PC-3 (cell line): Measurements from ENCODE around the gene LRSAM1. TPM values are rescaled to one million over a fixed set of nuclear protein-coding genes. Genes with fewer than 3 reads are reported as not detected.
A peak's percentile ranks its signal among the peaks of the same experiment; 100 is the strongest.

Experiments used
- ATAC-seq: fragments of 200-7000 bp; cut with Tn5 transposase; 2 replicates; pipeline ENCODE4 v1.9.1; 2020; ENCODE audit warnings: mild to moderate bottlenecking, moderate library complexity
- BruUV-seq: library from RNA; stranded (reverse); fragments of 400-500 nt; replicated peaks from 2 replicates; lab custom pipeline; 2021; lab: Mats Ljungman, UMichigan
- CTCF ChIA-PET: fragments of 300-600 bp; sonication (Branson Sonifier 250); formaldehyde crosslinking; loops from one replicate; lab custom pipeline; 2022; ENCODE audit warnings: antibody characterized with exemption; lab: Charles Lee
- POLR2A ChIA-PET: fragments of 300-600 bp; sonication (Branson Sonifier 250); formaldehyde crosslinking; loops from one replicate; lab custom pipeline; 2022; ENCODE audit warnings: antibody characterized with exemption; ENCODE audit not compliant: unreplicated experiment; lab: Charles Lee
- DNase-seq: peaks from one replicate; pipeline ENCODE4 v3.0.0-alpha.2; 2015
- H2AFZ ChIP-seq: fragments of 300-600 bp; sonication (generic); 2 replicates; pipeline ENCODE4 v1.6.0; 2016; ENCODE audit warnings: antibody characterized with exemption, low read length
- H3F3A ChIP-seq: fragments of 300-600 bp; sonication (generic); one replicate; pipeline ENCODE4 v1.6.0; 2017; ENCODE audit warnings: antibody characterized with exemption, low read length, control low read depth, mild to moderate bottlenecking; ENCODE audit not compliant: unreplicated experiment
- H3K27ac ChIP-seq: fragments of 300-600 bp; sonication (generic); 2 replicates; pipeline ENCODE4 v1.5.1; 2016; ENCODE audit warnings: mild to moderate bottlenecking, low read length
- H3K27me3 ChIP-seq: fragments of 300-600 bp; sonication (generic); 2 replicates; pipeline ENCODE4 v1.6.1; 2016; ENCODE audit warnings: low read length, mixed read lengths
- H3K36me3 ChIP-seq: fragments of 300-600 bp; sonication (generic); 2 replicates; pipeline ENCODE4 v1.6.1; 2016; ENCODE audit warnings: low read depth, mixed run types, low read length, mixed read lengths
- H3K4me1 ChIP-seq: fragments of 300-600 bp; sonication (generic); 2 replicates; pipeline ENCODE4 v1.5.1; 2016; ENCODE audit warnings: low read length; ENCODE audit not compliant: insufficient read depth
- H3K4me2 ChIP-seq: fragments of 300-600 bp; sonication (generic); 2 replicates; pipeline ENCODE4 v1.6.0; 2016; ENCODE audit warnings: low read length
- H3K4me3 ChIP-seq: fragments of 300-600 bp; sonication (generic); 2 replicates; pipeline ENCODE4 v1.5.1; 2016; ENCODE audit warnings: mild to moderate bottlenecking, low read length, mixed read lengths
- H3K79me2 ChIP-seq: fragments of 300-600 bp; sonication (generic); 2 replicates; pipeline ENCODE4 v1.6.1; 2017; ENCODE audit warnings: low read length, mixed read lengths
- H3K9ac ChIP-seq: fragments of 300-600 bp; sonication (generic); 2 replicates; pipeline ENCODE4 v1.6.0; 2016; ENCODE audit warnings: mild to moderate bottlenecking, low read length
- H3K9me2 ChIP-seq: fragments of 300-600 bp; sonication (generic); replicated peaks from 2 replicates; pipeline ENCODE4 v1.6.1; 2016; ENCODE audit warnings: mixed run types, low read length, mixed read lengths
- H3K9me3 ChIP-seq: fragments of 300-600 bp; sonication (generic); 2 replicates; pipeline ENCODE4 v1.6.1; 2016; ENCODE audit warnings: low read length, mixed read lengths
- H4K20me1 ChIP-seq: fragments of 300-600 bp; sonication (generic); 2 replicates; pipeline ENCODE4 v1.6.1; 2016; ENCODE audit warnings: low read length, mixed read lengths
- CTCF ChIP-seq: fragments of 300-600 bp; sonication (generic); conservative IDR thresholded peaks from 2 replicates; pipeline ENCODE4 v1.5.1; 2017; ENCODE audit warnings: antibody characterized with exemption, low read depth, mild to moderate bottlenecking, low read length
- EZH2 ChIP-seq: fragments of 300-600 bp; sonication (generic); IDR thresholded peaks from one replicate; pipeline ENCODE4 v1.6.1; 2017; ENCODE audit warnings: antibody characterized with exemption, mild to moderate bottlenecking, low read length; ENCODE audit not compliant: unreplicated experiment
- EZH2phosphoT487 ChIP-seq: fragments of 300-600 bp; sonication (generic); IDR thresholded peaks from 2 replicates; pipeline ENCODE4 v1.6.1; 2018; ENCODE audit warnings: mild to moderate bottlenecking, antibody characterized with exemption, low read length, borderline replicate concordance
- intact Hi-C: fragments of 100-400 bp; cut with micrococcal nuclease; formaldehyde crosslinking; loops from 2 replicates; pipeline ENCODE4 v1.9.0; 2023
- total RNA-seq: library from RNA; depleted of rRNA; stranded (reverse); fragments of >200 nt; gene quantifications from 2 replicates; pipeline ENCODE4 v1.2.3, GENCODE V29; 2014

Gene LRSAM1
- total RNA-seq, 1 experiment from 2014 or later, result 9.6 TPM

- H4K20me1 ChIP-seq, result peaks cover 33% of the 10 kb centered on the region
- intact Hi-C loops, result no loop called here
- ATAC-seq, result no peak
- no peak overlapping the region for H3K27ac ChIP-seq
- no peaks in the 10 kb centered on the region for H3K27me3 ChIP-seq
- peak; percentile 46 for DNase-seq
- peaks cover 27% of the 10 kb centered on the region for H3K36me3 ChIP-seq
- H2AFZ ChIP-seq, result no peak overlapping the region
- no peak overlapping the region for H3K9ac ChIP-seq
- H3K9me3 ChIP-seq, result no peaks in the 10 kb centered on the region
- H3K4me2 ChIP-seq, result peak overlapping the region; percentile 99
- TF ChIP-seq EZH2phosphoT487 (no peak), EZH2 (no peak), CTCF (no peak)
- H3F3A ChIP-seq, result no peaks in the 10 kb centered on the region
- CTCF ChIA-PET, result no interaction called here
- H3K4me1 ChIP-seq, result peaks cover 22% of the 10 kb centered on the region
- no TSS peak for BruUV-seq
- peak overlapping the region; percentile 84; the same call in 1 of the 2 replicates for H3K4me3 ChIP-seq
- POLR2A ChIA-PET, result interaction anchor here (1.0 kb wide), 1 partner anchor 56 kb away, joined by 3 read pairs; the partner anchor contains the start of gene SLC2A8
- H3K79me2 ChIP-seq, result peaks cover 44% of the 10 kb centered on the region
- H3K9me2 ChIP-seq, result no peaks in the 10 kb centered on the region
Observed at GRCh38 chr9:127452691-127453090, 1.4 kb downstream of the LRSAM1 start.

- H3K27ac ChIP-seq, result no peak overlapping the region
- H3K27me3 ChIP-seq, result no peaks in the 10 kb centered on the region
- intact Hi-C loops, result no loop called here
- peaks cover 5% of the 10 kb centered on the region for H4K20me1 ChIP-seq
- no peak overlapping the region for H3K4me2 ChIP-seq
- H3K36me3 ChIP-seq, result peaks cover 2% of the 10 kb centered on the region
- no peak overlapping the region for H3K9ac ChIP-seq
- no peak overlapping the region for H2AFZ ChIP-seq
- DNase-seq (peak; percentile 49), ATAC-seq (no peak)
- CTCF ChIA-PET, result interaction anchor here (0.5 to 0.6 kb wide), 3 partner anchors 48 to 231 kb away, joined by 3 to 5 read pairs (median 5); no protein-coding TSS in a partner anchor
- TF ChIP-seq CTCF (peak; percentile 43), EZH2 (no peak), EZH2phosphoT487 (no peak)
- H3F3A ChIP-seq, result no peaks in the 10 kb centered on the region
- POLR2A ChIA-PET, result no interaction called here
- peaks cover 18% of the 10 kb centered on the region for H3K4me1 ChIP-seq
- H3K9me3 ChIP-seq, result no peaks in the 10 kb centered on the region
- peaks cover 16% of the 10 kb centered on the region for H3K79me2 ChIP-seq
- BruUV-seq, result no TSS peak
- H3K4me3 ChIP-seq, result no peak overlapping the region
- H3K9me2 ChIP-seq, result no peaks in the 10 kb centered on the region
Observed at GRCh38 chr9:127455324-127455992, 4.1 kb downstream of the LRSAM1 start.
